Astrocyte of the cerebellum (primary cell): ENCODE results near the gene TYW1.
A peak's percentile ranks its signal among the peaks of the same experiment; 100 is the strongest.
"Not testable (repeated sequence)": the region's sequence is repeated elsewhere in the genome, so short reads cannot be mapped to it uniquely, and the experiment has no call there.

ENCODE experiments used
- DNase-seq: peaks from one replicate; pipeline ENCODE4 v3.0.0-alpha.2; 2011; ENCODE audit warnings: low read depth
- H3K4me3 ChIP-seq: 2 replicates; pipeline ENCODE4 v1.5.1; 2011; ENCODE audit warnings: mild to moderate bottlenecking, low read depth, low read length, moderate library complexity
- in situ Hi-C: cut with HindIII; loops from 2 replicates; pipeline ENCODE4 v1.10.0; 2017; ENCODE audit warnings: low sequenced_read_pairs
- TF ChIP-seq, protein P1 (sequence below): IDR thresholded peaks from 2 replicates; pipeline ENCODE4 v1.5.1; 2012; ENCODE audit warnings: low read length, low read depth, moderate library complexity, mild to moderate bottlenecking; ENCODE audit errors: missing control alignments

TYW1 gene, protein sequence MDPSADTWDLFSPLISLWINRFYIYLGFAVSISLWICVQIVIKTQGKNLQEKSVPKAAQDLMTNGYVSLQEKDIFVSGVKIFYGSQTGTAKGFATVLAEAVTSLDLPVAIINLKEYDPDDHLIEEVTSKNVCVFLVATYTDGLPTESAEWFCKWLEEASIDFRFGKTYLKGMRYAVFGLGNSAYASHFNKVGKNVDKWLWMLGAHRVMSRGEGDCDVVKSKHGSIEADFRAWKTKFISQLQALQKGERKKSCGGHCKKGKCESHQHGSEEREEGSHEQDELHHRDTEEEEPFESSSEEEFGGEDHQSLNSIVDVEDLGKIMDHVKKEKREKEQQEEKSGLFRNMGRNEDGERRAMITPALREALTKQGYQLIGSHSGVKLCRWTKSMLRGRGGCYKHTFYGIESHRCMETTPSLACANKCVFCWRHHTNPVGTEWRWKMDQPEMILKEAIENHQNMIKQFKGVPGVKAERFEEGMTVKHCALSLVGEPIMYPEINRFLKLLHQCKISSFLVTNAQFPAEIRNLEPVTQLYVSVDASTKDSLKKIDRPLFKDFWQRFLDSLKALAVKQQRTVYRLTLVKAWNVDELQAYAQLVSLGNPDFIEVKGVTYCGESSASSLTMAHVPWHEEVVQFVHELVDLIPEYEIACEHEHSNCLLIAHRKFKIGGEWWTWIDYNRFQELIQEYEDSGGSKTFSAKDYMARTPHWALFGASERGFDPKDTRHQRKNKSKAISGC

DNA sequence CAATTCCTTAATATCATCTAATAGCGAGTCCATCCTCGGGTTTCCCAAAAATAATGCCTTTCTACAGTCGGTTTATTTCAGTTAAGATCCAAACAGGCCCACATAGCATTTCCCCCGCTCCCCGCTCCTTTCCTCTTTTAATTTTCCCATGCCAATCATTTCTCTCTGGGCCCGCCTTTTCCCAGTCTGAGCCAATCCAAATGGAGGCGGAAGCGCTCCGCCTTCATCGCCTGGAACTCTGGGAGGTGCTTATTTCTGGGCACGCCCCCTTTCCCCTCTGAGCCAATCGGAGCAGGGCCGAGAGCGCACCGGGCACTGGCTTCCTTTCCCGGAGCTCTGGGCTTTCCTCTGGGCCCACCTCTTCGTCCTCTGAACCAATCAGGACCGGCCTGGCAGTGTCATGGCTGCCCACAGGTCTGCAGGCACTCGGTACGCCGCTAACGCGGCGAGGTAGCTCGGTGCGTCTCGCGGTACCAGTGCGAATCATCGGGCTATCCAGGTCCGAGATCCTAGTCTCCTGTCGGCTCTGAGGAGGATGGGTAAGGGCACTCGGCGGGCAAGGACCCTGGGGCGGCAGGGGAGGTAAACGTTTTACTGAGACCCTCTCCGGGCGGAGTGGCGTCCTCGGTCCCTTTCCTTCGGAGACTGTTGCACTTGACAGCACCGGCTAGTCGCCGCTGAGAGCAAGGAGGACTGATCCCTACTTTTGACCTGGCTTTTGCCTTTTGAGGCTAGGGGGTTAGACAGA is at the start of gene TYW1:
TSS of gene TYW1 (plus strand) at position 390 of the 748 bp plus-strand sequence. CDS start at position 536, 146 bp downstream.
- in situ Hi-C loops, result not testable (repeated sequence)
- DNase-seq, result peak; percentile 95
- peak within 1 kb of the TSS; percentile 73 for H3K4me3 ChIP-seq

DNA sequence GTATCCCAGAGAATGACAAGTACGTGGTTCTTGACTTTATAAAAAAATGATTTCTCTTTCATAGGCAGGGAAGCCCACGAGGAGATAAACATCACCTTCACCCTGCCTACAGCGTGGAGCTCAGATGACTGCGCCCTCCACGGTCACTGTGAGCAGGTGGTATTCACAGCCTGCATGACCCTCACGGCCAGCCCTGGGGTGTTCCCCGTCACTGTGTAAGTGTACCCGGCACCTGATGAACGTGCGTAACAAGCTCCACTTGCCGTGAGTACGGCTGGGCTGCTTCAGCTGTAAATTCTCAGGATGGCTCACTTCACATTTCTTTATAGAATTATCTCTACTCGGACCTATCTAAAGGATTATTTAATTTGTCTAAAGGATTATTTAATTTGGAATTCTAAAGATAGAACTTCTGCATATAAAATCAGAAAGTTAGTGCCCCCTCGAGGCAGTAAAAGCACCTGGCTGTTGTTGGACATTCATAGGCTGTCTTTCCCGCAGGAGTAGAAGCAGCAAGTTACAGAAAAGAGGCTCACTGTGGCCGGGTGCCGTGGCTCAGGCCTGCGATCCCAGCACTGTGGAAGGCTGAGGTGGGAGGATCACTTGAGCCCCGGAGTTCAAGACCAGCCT is 48.0 kb upstream of the TYW1 start:
- TF ChIP-seq, protein P1, sequence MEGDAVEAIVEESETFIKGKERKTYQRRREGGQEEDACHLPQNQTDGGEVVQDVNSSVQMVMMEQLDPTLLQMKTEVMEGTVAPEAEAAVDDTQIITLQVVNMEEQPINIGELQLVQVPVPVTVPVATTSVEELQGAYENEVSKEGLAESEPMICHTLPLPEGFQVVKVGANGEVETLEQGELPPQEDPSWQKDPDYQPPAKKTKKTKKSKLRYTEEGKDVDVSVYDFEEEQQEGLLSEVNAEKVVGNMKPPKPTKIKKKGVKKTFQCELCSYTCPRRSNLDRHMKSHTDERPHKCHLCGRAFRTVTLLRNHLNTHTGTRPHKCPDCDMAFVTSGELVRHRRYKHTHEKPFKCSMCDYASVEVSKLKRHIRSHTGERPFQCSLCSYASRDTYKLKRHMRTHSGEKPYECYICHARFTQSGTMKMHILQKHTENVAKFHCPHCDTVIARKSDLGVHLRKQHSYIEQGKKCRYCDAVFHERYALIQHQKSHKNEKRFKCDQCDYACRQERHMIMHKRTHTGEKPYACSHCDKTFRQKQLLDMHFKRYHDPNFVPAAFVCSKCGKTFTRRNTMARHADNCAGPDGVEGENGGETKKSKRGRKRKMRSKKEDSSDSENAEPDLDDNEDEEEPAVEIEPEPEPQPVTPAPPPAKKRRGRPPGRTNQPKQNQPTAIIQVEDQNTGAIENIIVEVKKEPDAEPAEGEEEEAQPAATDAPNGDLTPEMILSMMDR, result no peak
- H3K4me3 ChIP-seq, result no peak overlapping the region
- no peak for DNase-seq
- in situ Hi-C loops, result no loop called here

DNA sequence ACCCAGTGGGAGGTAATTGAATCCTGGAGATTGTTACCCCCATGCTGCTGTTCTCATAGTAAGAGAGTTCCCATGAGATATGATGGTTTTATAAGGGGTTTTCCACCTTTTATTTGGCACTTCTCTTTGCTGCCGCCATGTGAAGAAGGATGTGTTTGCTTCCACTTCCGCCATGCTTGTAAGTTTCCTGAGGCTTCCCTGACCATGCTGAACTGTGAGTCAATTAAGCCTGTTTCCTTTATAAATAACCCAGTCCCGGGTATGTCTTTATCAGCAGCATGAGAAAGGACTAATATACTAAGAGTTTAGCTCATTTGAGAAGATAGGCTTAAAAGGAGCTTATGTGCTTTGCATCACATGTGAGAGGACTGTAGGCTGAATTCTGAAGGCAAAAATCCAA is 46.3 kb upstream of the TYW1 start:
- in situ Hi-C loops, result no loop called here
- no peak overlapping the region for H3K4me3 ChIP-seq
- TF ChIP-seq, protein P1, result no peak
- no peak for DNase-seq

DNA sequence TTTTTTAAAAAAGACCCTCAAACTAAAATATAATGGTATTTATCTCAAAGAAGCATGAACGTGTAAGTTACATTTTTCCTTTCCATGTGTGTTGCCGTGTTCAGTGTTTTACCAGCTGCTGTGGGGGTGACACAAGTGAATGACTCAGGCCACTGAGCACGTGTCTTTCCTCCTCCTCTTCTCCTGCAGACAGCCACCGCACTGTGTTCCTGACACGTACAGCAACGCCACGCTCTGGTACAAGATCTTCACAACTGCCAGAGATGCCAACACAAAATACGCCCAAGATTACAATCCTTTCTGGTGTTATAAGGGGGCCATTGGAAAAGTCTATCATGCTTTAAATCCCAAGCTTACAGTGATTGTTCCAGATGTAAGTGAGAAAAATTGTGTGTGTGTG is 45.9 kb upstream of the TYW1 start:
- H3K4me3 ChIP-seq, result no peak overlapping the region
- no peak for DNase-seq
- in situ Hi-C loops, result no loop called here
- TF ChIP-seq, protein P1, result no peak

DNA sequence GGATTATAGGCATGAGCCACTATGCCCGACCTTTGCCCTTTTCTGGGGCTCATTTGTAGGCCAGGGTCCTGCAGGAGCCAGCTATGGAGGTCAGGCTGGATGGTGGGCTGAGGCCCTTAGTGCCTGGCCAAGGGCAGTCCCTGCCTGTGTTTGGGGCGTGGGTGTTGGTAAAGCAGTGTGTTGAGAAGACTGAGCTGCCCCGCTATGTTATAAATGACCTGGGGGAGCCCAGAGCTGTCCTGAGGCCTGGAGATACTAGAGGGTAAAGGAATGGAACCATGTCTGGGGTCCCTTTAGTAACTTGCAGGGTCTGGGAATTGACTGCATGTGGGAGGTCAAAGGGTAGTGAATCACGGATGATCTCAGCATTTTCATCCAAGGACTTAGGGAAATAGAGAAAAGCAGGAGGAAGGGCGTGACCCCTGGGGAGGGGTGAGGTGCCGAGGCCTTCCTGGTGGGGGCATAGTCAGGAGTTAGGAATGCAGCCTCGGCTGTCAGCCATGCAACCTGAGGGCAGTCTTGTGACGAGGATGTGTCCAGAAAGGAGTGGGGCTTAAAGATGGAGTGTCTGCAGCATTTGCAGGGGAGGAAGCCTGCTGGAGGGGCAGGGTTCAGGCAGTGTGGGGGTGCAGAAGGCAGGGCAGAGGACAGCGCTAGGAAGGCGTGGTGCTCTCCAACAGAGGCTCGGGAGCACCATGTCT is 44.1 kb upstream of the TYW1 start:
- H3K4me3 ChIP-seq, result no peak overlapping the region
- peak; percentile 9 for DNase-seq
- TF ChIP-seq, protein P1, result no peak
- in situ Hi-C loops, result no loop called here

DNA sequence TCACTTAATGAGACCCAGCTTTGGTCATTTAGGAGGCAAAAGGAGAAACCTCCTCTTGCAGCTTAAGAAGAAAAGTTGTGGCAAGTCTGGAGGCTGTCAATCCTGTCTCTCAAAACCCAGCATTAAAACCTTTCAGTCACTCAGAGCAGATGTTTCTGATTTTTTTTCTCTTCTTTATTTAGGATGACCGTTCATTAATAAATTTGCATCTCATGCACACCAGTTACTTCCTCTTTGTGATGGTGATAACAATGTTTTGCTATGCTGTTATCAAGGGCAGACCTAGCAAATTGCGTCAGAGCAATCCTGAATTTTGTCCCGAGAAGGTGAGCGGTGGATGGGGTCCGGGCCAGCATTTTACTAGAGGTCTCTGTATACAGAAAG is 43.6 kb upstream of the TYW1 start:
- no peak for DNase-seq
- no peak overlapping the region for H3K4me3 ChIP-seq
- in situ Hi-C loops, result no loop called here
- TF ChIP-seq, protein P1, result no peak
